HS-27A (cell line): ENCODE data around the gene NT5C.

Experiments
- DNase-seq: peaks from one replicate; pipeline ENCODE4 v3.0.0-alpha.2; 2012; ENCODE audit warnings: low read depth, missing footprints

The NT5C gene

DNA sequence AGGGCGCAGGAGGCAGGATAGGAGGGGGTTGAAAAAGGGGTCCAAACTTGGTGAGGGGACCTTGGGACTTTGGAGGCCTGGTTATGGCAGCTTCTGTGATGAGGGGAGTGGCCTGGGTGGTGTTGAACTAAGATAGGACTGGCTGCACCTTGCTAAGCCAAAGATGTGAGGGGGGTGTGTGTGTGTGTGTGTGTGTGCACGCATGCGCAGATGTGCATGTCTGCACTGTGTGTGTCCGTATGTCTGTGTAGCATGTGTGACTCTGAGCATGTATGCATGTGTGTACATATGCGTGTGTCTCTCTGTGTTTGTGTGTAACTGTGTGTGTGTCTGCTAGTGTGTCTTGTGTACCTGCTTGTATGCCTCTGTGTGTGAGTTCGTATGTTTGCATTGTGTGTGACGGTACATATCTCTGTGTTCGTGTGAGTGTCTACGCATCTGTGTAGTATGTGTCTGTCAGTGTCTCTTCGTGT, 39.7 kb downstream of the NT5C start:
- no peak for DNase-seq

DNA sequence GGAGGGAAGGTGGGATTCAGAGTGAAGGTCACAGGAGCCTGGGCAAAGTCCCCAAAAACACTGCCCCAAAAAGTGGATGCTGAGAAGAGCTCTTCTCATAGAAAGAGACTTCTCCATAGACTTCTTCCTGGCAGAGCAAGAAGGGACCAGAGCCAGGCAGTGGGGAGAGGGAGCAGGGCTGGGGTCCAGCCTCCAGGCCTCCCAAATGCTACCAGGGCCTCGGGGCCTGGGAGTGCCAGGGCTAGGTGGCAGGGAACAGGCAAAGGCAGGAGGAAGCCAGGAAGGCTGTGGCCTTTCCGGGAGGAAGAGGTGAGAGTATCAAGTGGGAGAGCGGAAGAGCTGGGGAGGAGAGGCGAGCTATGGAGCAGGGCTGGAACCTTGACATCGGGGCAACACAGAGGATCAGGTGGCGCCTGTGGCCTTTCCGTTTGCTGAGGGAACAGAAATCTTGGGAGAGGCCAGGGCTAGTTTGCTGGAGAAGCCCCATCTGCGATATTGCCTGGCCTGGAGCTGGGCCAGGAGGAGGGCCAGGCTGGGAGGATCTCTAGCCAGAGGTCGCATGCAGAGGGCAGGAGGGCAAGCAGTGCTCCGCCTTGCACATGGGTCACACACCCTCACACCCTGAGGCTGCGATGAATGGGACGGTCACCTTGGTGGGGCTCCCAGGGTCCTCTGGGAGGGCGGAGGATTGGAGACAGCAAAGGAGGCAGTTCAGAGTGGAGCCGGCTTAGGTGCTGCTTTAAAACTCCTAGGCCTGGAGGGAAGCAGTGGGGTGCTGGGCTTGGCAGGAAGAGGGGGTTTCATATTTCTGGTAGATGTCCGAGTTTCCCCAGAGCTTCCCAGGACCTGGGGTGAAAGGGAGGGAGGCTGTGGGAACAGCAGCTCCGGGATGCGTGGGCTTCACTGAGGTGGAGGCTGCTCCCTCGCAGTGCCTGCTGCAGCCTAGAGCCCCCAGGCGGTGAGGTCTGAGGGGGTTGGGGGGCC, 40.4 kb downstream of the NT5C start:
- DNase-seq: no peak

DNA sequence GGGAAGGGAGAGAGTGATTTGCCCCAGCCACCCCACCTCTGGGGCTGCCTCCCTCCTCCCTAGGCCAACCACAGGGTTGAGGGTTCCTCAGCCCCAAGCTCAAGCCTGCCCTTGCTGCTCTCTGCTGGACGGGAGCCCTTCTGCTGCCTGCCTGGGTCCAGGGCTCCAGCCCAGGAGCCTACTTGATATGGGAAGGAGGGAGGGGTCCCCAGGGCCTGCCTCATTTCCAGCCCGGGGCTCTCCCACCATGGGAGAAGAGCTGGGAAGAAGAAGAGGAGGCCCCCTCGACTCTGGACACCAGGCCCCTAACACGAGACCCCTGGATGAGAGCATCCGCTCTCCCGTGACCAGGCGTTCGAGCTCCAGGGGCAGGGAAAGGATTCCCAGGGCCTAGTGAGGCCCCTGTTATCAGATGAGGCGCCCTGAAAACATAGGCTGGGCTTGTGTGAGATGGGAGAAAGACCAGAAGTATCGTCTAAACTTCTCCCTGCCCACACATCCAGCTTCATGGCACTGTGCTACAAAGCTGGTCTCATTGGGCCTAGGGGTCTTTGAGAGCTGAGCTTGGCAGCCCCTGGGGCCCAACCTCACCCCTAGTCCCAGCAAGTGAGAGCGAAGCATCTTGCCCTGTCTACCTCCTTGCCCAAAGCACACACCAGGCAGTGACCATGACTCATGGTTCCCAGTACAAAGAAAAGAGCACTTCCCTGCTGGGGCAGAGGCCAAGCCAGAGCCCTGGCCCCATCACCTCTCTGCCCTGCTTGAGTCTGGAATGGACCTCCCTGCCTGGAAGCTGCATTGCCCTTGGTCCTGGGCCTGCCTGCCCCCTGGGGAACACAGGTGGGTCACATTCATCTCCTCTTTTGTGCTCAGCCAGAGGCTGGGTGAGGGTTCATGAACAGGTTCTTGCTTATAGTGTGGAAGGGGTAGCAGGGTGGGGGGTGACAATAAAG, 42.8 kb downstream of the NT5C start:
- no peak for DNase-seq

DNA sequence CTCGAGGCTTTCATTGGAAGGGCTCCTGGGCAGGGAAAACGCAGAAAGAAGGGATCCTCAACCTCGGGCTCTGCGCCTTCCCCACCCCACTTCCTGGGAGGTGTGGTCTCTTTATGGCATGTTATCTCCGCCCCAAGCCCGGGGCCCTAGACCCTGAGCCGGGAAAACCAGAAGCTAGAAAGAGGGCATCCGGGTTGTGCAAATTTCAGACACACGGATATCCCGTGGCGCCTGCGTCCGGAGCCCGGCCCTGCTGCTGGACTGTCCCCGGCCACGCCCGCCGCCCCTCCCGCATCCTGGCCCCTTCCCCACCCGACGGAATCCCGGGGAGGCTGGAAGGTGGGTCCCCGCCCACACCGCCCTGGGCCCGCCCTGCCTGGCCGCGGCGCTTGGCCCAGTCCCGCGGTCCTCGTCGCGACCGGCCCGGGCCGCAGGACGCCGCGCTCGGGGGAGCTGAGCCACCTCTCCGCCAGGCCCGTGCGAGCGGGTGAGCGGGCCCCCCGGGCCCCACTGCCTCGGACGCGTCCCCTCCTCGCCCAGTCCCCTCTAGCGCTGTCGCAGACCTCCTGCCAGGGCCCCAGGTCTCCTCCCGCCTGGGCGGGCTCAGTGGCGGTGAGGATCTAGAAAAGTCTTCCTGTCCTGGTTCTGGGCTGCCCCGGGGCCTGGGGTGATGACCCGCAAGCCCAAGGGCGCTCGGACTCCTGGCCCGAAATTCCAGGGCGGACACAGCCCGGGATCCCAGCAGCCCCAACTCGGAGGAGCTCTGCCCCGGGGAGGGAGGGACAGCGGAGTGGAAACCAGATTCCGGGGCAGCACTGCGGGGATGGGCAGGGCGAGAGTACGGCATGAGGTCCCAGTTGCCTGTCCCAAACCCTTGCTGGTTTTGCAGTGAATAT, 43.7 kb downstream of the NT5C start, which contains the start of gene SLC16A5:
Gene SLC16A5, plus strand, starts transcription at position 397 of the 896 bp plus-strand sequence. CDS start 5,683 bp downstream, outside the sequence.
- DNase-seq: peak; percentile 51

DNA sequence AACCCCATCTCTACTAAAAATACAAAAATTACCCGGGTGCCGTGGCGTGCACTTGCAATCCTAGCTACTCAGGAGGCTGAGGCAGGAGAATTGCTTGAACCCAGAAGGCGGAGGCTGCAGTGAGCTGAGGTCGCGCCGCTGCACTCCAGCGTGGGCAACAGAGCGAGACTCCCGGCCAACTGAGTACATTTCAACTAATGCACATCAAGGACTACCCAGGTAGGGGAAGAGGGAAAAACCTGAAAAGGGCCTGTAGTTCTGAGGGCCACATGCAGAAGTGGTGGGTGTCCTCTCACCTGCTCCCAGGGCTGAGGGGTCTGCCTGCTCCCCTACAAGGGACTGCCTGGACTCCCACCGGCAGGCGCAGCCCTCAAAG, 44.4 kb downstream of the NT5C start:
- no peak for DNase-seq

DNA sequence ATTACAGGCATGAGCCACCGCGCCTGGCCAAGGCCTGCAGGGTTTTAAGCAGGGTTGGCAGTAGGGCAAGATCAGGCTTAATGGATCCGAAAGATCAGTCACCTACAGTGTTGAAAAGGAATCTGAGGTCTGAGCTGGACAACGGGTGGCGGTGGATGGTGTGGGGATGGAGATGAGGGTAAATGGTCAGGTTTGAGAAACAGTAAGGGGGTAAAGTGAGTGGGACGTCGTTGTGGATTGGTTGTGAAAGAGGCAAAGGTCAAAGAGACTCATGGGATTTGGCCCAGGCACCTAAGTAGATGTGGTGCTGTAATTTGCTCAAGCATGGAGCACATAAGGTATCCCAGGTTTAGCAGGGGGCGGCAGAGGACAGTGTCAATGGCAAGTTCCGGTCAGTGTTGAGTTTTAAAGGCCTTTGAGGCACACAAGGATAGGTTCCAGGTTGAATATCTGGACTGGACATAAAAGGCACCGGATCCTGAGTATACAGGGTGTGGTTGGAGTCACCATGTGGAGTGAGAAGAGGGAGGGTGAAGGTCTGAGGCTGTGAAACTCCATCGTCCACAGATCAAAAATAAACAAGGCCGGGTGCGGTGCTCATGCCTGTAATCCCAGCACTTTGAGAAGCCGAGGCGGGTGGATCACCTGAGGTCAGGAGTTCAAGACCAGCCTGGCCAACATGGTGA, 44.9 kb downstream of the NT5C start:
- no peak for DNase-seq

DNA sequence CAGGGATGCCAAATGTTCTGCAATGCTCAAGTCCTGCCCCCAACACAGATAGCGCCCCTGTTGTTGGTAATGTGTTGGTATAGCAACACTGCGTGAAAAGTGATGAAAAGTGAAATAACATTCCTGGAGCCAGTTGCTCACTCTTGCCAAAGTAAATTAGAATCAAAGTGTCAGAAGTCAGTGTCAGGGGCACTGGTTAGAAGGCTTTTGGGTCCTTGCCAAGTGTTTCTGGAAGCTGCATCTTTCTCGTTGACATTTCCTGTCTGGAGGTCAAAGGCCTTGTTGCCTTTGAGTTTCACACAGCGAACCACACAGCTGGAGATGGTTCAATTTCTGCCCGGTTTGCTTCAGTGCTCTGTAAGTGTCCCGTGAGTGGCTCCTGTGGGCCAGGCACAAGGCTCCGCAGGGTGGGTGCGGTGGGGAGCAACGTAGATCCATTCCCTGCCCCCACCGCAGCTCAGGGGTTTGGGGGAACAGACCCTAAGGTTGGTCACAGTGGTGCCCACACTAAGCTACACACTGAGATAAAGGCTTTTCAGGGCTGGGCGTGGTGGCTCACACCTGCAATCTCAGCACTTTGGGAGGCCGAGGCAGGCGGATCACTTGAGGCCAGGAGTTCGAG, 47.4 kb downstream of the NT5C start:
- DNase-seq: no peak

DNA sequence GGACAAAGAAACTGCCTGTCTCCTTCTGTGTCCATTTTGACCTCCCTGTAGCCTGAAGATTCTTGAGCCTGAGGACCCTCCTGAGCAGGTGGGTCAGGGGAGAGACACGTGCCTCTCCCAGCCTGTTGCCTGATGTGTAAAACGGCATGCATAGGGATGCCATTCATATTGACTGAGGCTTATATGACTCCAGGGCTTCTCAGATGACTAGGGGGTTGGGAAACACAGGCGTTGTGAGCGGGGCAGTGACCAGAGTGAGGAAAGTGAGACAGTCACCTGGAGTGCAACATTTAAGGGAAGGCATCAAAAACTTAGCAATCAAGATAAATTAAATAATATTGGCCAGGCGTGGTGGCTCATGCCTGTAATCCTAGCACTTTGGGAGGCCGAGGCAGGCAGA, 48.9 kb downstream of the NT5C start:
- DNase-seq: no peak

DNA sequence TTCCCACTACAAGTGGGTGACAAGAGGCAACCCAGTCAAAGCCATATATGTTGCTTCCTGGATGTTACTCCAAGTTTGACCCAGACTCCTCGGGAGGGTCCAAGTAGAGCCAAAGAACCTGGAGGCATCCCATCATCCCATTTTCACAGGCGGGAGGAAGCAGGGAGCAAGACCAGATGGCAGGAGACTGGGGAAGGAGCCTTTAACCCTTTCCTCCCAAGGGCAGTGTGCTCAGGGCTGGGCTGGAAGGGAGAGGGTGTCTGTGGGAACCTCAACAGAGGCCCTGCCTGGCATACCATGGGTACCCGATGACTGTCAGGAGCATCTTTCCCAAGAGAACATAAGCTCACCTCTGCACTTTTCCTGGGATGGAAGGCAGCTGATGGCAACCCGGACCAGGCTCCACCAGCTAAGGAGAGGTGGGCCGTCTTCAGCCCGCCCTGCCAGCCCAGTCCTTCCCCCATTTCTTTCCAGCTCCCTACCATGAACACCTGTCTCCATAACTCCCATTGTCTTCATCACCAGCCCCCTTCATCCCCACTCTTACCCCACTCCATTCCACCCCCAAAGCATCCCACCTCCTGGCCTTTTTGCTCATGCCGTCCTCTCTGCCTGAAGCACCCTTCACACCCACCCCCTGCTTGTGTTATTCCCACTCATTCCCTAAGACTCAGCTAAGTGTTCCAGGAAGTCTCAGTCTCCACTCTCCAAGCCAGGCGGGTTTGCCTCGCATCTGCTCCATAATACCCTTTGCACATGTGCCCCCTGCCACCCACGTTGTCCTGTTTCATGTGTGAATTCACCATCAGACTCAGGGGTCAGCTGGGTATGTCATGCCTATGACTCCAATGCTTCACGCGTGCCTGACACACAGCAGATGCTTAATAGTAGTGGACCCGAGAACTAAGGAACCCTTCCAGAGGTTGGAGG, 49.7 kb downstream of the NT5C start:
- DNase-seq: no peak
